BLaER1 (cell line): ENCODE results near the gene MED14.

Source experiments
- H3K27ac ChIP-seq: shearing (Covaris generic); formaldehyde crosslinking; 2 replicates; pipeline ENCODE4 v1.8.1; 2022
- H3K27me3 ChIP-seq: shearing (Covaris generic); formaldehyde crosslinking; 2 replicates; pipeline ENCODE4 v1.8.1; 2022
- H3K36me3 ChIP-seq: shearing (Covaris generic); formaldehyde crosslinking; 2 replicates; pipeline ENCODE4 v1.8.1; 2022
- H3K4me1 ChIP-seq: shearing (Covaris generic); formaldehyde crosslinking; 2 replicates; pipeline ENCODE4 v1.8.1; 2022
- H3K4me2 ChIP-seq: shearing (Covaris generic); formaldehyde crosslinking; 2 replicates; pipeline ENCODE4 v1.8.1; 2022
- H3K4me3 ChIP-seq: shearing (Covaris generic); formaldehyde crosslinking; 2 replicates; pipeline ENCODE4 v1.8.1; 2022
- H3K9ac ChIP-seq: shearing (Covaris generic); formaldehyde crosslinking; 2 replicates; pipeline ENCODE4 v1.8.1; 2022
- H3K9me3 ChIP-seq: shearing (Covaris generic); formaldehyde crosslinking; 2 replicates; pipeline ENCODE4 v1.8.1; 2022
- H4K20me1 ChIP-seq: shearing (Covaris generic); formaldehyde crosslinking; 2 replicates; pipeline ENCODE4 v1.8.1; 2022
- Cebpa-rat ChIP-seq: shearing (Covaris generic); IDR thresholded peaks from 2 replicates; pipeline ENCODE4 v1.8.1; 2022

The MED14 gene

GRCh38 chrX:40709395-40709794 is 25.9 kb downstream of the MED14 start:
- H3K9me3 ChIP-seq = no peaks in the 10 kb centered on the region
- no peaks in the 10 kb centered on the region for H3K4me1 ChIP-seq
- no peak for TF ChIP-seq Cebpa-rat
- no peak overlapping the region for H3K9ac ChIP-seq
- no peak overlapping the region for H3K4me3 ChIP-seq
- H3K27ac ChIP-seq = no peak overlapping the region
- peaks cover 24% of the 10 kb centered on the region for H3K27me3 ChIP-seq
- H3K36me3 ChIP-seq = peaks cover 24% of the 10 kb centered on the region
- H4K20me1 ChIP-seq = no peaks in the 10 kb centered on the region
- no peak overlapping the region for H3K4me2 ChIP-seq

GRCh38 chrX:40705658-40706312 is 29.6 kb downstream of the MED14 start:
- Histone ChIP-seq H3K27me3 (peaks cover 38% of the 10 kb centered on the region), H3K9ac (no peak overlapping the region), H3K4me1 (no peaks in the 10 kb centered on the region), H4K20me1 (no peaks in the 10 kb centered on the region), H3K4me3 (no peak overlapping the region), H3K4me2 (no peak overlapping the region), H3K27ac (no peak overlapping the region), H3K9me3 (no peaks in the 10 kb centered on the region), H3K36me3 (peaks cover 10% of the 10 kb centered on the region; the same call in 1 of the 2 replicates)
- no peak for TF ChIP-seq Cebpa-rat

- Histone ChIP-seq H3K4me2 (no peak overlapping the region), H3K9ac (no peak overlapping the region), H3K4me1 (no peaks in the 10 kb centered on the region), H3K4me3 (no peak overlapping the region), H4K20me1 (no peaks in the 10 kb centered on the region), H3K27ac (no peak overlapping the region), H3K9me3 (peaks cover 11% of the 10 kb centered on the region; the same call in 1 of the 2 replicates), H3K36me3 (peaks cover 13% of the 10 kb centered on the region; the same call in 1 of the 2 replicates), H3K27me3 (peaks cover 26% of the 10 kb centered on the region)
- no peak for TF ChIP-seq Cebpa-rat
Observed at GRCh38 chrX:40700640-40701342, 34.6 kb downstream of the MED14 start.

GRCh38 chrX:40698851-40699250 is 36.5 kb downstream of the MED14 start:
- TF ChIP-seq Cebpa-rat = no peak
- no peak overlapping the region for H3K4me2 ChIP-seq
- H3K4me1 ChIP-seq = no peaks in the 10 kb centered on the region
- no peak overlapping the region for H3K27ac ChIP-seq
- H3K9ac ChIP-seq = no peak overlapping the region
- peaks cover 11% of the 10 kb centered on the region; the same call in 1 of the 2 replicates for H3K9me3 ChIP-seq
- H4K20me1 ChIP-seq = no peaks in the 10 kb centered on the region
- no peak overlapping the region for H3K4me3 ChIP-seq
- H3K36me3 ChIP-seq = peaks cover 10% of the 10 kb centered on the region
- peaks cover 8% of the 10 kb centered on the region for H3K27me3 ChIP-seq

GRCh38 chrX:40694802-40695201 is 40.5 kb downstream of the MED14 start:
- Histone ChIP-seq H3K27ac (no peak overlapping the region), H3K4me1 (no peaks in the 10 kb centered on the region), H3K4me2 (no peak overlapping the region), H4K20me1 (no peaks in the 10 kb centered on the region), H3K27me3 (peaks cover 7% of the 10 kb centered on the region; the same call in 1 of the 2 replicates), H3K9ac (no peak overlapping the region), H3K36me3 (peaks cover 19% of the 10 kb centered on the region), H3K9me3 (peaks cover 8% of the 10 kb centered on the region; the same call in 1 of the 2 replicates), H3K4me3 (no peak overlapping the region)
- TF ChIP-seq Cebpa-rat = no peak

GRCh38 chrX:40688929-40689328 is 46.4 kb downstream of the MED14 start:
- Histone ChIP-seq H3K4me2 (no peak overlapping the region), H3K36me3 (peaks cover 34% of the 10 kb centered on the region), H3K4me3 (no peak overlapping the region), H3K4me1 (peaks cover 16% of the 10 kb centered on the region), H3K9ac (no peak overlapping the region), H4K20me1 (no peaks in the 10 kb centered on the region), H3K27ac (no peak overlapping the region), H3K27me3 (peaks cover 11% of the 10 kb centered on the region), H3K9me3 (no peaks in the 10 kb centered on the region)
- no peak for TF ChIP-seq Cebpa-rat

- Histone ChIP-seq H3K4me2 (no peak overlapping the region), H3K9ac (no peak overlapping the region), H3K27me3 (peaks cover 7% of the 10 kb centered on the region; the same call in 1 of the 2 replicates), H3K4me3 (no peak overlapping the region), H3K36me3 (peaks cover 30% of the 10 kb centered on the region), H3K27ac (no peak overlapping the region), H3K4me1 (peaks cover 17% of the 10 kb centered on the region), H4K20me1 (no peaks in the 10 kb centered on the region), H3K9me3 (no peaks in the 10 kb centered on the region)
- no peak for TF ChIP-seq Cebpa-rat
Observed at GRCh38 chrX:40687169-40687568, 48.2 kb downstream of the MED14 start.

- Histone ChIP-seq H3K9me3 (no peaks in the 10 kb centered on the region), H3K27me3 (peaks cover 4% of the 10 kb centered on the region; the same call in 1 of the 2 replicates), H3K4me2 (peak overlapping the region; percentile 42), H3K9ac (no peak overlapping the region), H3K4me3 (no peak overlapping the region), H3K27ac (no peak overlapping the region), H3K4me1 (peaks cover 17% of the 10 kb centered on the region), H3K36me3 (peaks cover 24% of the 10 kb centered on the region), H4K20me1 (no peaks in the 10 kb centered on the region)
- no peak for TF ChIP-seq Cebpa-rat
Observed at GRCh38 chrX:40685362-40685918, 49.9 kb downstream of the MED14 start.

- no peaks in the 10 kb centered on the region for H3K9me3 ChIP-seq
- H3K4me3 ChIP-seq = no peak overlapping the region
- peaks cover 4% of the 10 kb centered on the region; the same call in 1 of the 2 replicates for H3K27me3 ChIP-seq
- H3K9ac ChIP-seq = no peak overlapping the region
- H3K4me2 ChIP-seq = peak overlapping the region; percentile 42
- peaks cover 17% of the 10 kb centered on the region for H3K4me1 ChIP-seq
- no peak for TF ChIP-seq Cebpa-rat
- H3K27ac ChIP-seq = no peak overlapping the region
- no peaks in the 10 kb centered on the region for H4K20me1 ChIP-seq
- peaks cover 29% of the 10 kb centered on the region for H3K36me3 ChIP-seq
Observed at GRCh38 chrX:40684092-40684491, 51.2 kb downstream of the MED14 start.

- peaks cover 26% of the 10 kb centered on the region for H3K36me3 ChIP-seq
- H3K9me3 ChIP-seq = no peaks in the 10 kb centered on the region
- no peak overlapping the region for H3K9ac ChIP-seq
- no peak overlapping the region for H3K4me2 ChIP-seq
- peaks cover 4% of the 10 kb centered on the region; the same call in 1 of the 2 replicates for H3K27me3 ChIP-seq
- H4K20me1 ChIP-seq = no peaks in the 10 kb centered on the region
- H3K4me3 ChIP-seq = no peak overlapping the region
- H3K27ac ChIP-seq = no peak overlapping the region
- H3K4me1 ChIP-seq = peaks cover 17% of the 10 kb centered on the region
- TF ChIP-seq Cebpa-rat = no peak
Observed at GRCh38 chrX:40683245-40683644, 52.1 kb downstream of the MED14 start.
